HEK293 (cell line): ENCODE measurements around the gene PPIA.

Experiments used
- CTCF ChIA-PET: fragments of 350-600 bp; formaldehyde crosslinking; extraction: SDS; loops from one replicate; lab custom pipeline; 2021; ENCODE audit warnings: antibody characterized with exemption; lab: Yijun Ruan, JAX
- POLR2A ChIA-PET: fragments of 300-600 bp; formaldehyde crosslinking; extraction: SDS; loops from one replicate; lab custom pipeline; 2020; ENCODE audit warnings: antibody characterized with exemption, inconsistent platforms; lab: Yijun Ruan, JAX
- H3K27ac ChIP-seq: fragments of 200-500 bp; sonication (Bioruptor generic); 2 replicates; pipeline ENCODE4 v1.5.1; 2014; ENCODE audit warnings: low read depth, low read length, control low read depth, inconsistent platforms; ENCODE audit errors: extremely low read depth
- H3K36me3 ChIP-seq, 2 experiments: fragments of 200-500 bp in 1 of 2; sonication (Bioruptor generic) in 1 of 2; 1 replicate in 1 of 2; 2 replicates in 1 of 2; pipeline ENCODE4 v1.5.1; 2014 to 2017; ENCODE audit warnings: inconsistent platforms in 2 of 2, low read length in 2 of 2; ENCODE audit not compliant: control insufficient read depth in 2 of 2, insufficient read depth in 1 of 2
- H3K4me1 ChIP-seq: fragments of 200-500 bp; sonication (Bioruptor generic); 2 replicates; pipeline ENCODE4 v1.5.1; 2014; ENCODE audit warnings: mild to moderate bottlenecking, low read length, inconsistent platforms; ENCODE audit not compliant: control insufficient read depth, insufficient read depth
- H3K4me3 ChIP-seq: 2 replicates; pipeline ENCODE4 v1.5.1; 2011; ENCODE audit warnings: low read depth, mild to moderate bottlenecking, control low read depth, low read length, moderate library complexity
- H3K9me3 ChIP-seq: fragments of 200-500 bp; sonication (Bioruptor generic); 2 replicates; pipeline ENCODE4 v1.5.1; 2014; ENCODE audit warnings: low read depth, low read length, inconsistent platforms; ENCODE audit not compliant: control insufficient read depth, insufficient read depth
- OVOL3 ChIP-seq: fragments of 450-650 bp; formaldehyde crosslinking; IDR thresholded peaks from 2 replicates; pipeline ENCODE4 v1.5.1; 2016; ENCODE audit warnings: missing biosample characterization, missing genetic modification characterization
- PRDM10 ChIP-seq: fragments of 450-650 bp; formaldehyde crosslinking; IDR thresholded peaks from 2 replicates; pipeline ENCODE4 v1.5.1; 2016; ENCODE audit warnings: missing biosample characterization, missing genetic modification characterization
- PRDM4 ChIP-seq: fragments of 450-650 bp; formaldehyde crosslinking; IDR thresholded peaks from 2 replicates; pipeline ENCODE4 v1.5.1; 2017; ENCODE audit warnings: missing biosample characterization, missing genetic modification characterization
- REST ChIP-seq: fragments of 450-650 bp; formaldehyde crosslinking; IDR thresholded peaks from 2 replicates; pipeline ENCODE4 v1.5.1; 2016; ENCODE audit warnings: missing biosample characterization, missing genetic modification characterization
- TSHZ1 ChIP-seq: fragments of 450-650 bp; formaldehyde crosslinking; IDR thresholded peaks from 2 replicates; pipeline ENCODE4 v1.5.1; 2016; ENCODE audit warnings: missing biosample characterization, missing genetic modification characterization, borderline replicate concordance
- ZNF26 ChIP-seq: fragments of 450-650 bp; formaldehyde crosslinking; IDR thresholded peaks from 2 replicates; pipeline ENCODE4 v1.5.1; 2016; ENCODE audit warnings: missing biosample characterization, missing genetic modification characterization
- ZNF354C ChIP-seq: fragments of 450-650 bp; formaldehyde crosslinking; IDR thresholded peaks from 2 replicates; pipeline ENCODE4 v1.5.1; 2016; ENCODE audit warnings: missing biosample characterization, missing genetic modification characterization, low read depth, borderline replicate concordance
- ZNF626 ChIP-seq: fragments of 450-650 bp; sonication (Bioruptor Pico); formaldehyde crosslinking; IDR thresholded peaks from 2 replicates; pipeline ENCODE4 v1.5.1; 2018; ENCODE audit warnings: missing biosample characterization, missing genetic modification characterization, inconsistent platforms
- ZNF660 ChIP-seq: fragments of 450-650 bp; IDR thresholded peaks from 2 replicates; pipeline ENCODE4 v1.5.1; 2018; ENCODE audit warnings: missing biosample characterization, mild to moderate bottlenecking, missing genetic modification characterization
- ZNF701 ChIP-seq: fragments of 450-650 bp; formaldehyde crosslinking; IDR thresholded peaks from 2 replicates; pipeline ENCODE4 v1.5.1; 2016; ENCODE audit warnings: missing biosample characterization, missing genetic modification characterization
- ZSCAN23 ChIP-seq: fragments of 450-650 bp; formaldehyde crosslinking; IDR thresholded peaks from 2 replicates; pipeline ENCODE4 v1.5.1; 2016; ENCODE audit warnings: missing biosample characterization, missing genetic modification characterization

The PPIA gene

GRCh38 chr7:44791278-44792219 lies 4.9 kb upstream of the PPIA start (continued):
- peak; percentile 84 for TF ChIP-seq REST
- TF ChIP-seq OVOL3 (tag by site-specific recombination), result no peak

GRCh38 chr7:44793919-44794318 lies 2.6 kb upstream of the PPIA start:
- H3K4me3 ChIP-seq, result no peak overlapping the region
- TF ChIP-seq ZNF354C (no peak), ZSCAN23 (tag by site-specific recombination) (no peak), ZNF701 (tag by site-specific recombination) (no peak), PRDM4 (peak; percentile 45; the same call in 1 of the 2 replicates)
- TF ChIP-seq, all 188 proteins: peak for 1
- CTCF ChIA-PET, result no interaction called here
- H3K4me1 ChIP-seq, result 0 out of 2 replicates have a peak, but pooled peaks cover 4% of the 10 kb centered on the region
- H3K27ac ChIP-seq, result no peak overlapping the region
- H3K36me3 ChIP-seq, result peaks cover 4 to 16% of the 10 kb centered on the region in 2 experiments; a peak in 2 of 3 replicates
- POLR2A ChIA-PET, result interaction anchor here (0.8 to 1.0 kb wide), 2 partner anchors 9 to 187 kb away, joined by 3 read pairs; partner anchors contain the start of gene OGDH
- H3K9me3 ChIP-seq, result no peaks in the 10 kb centered on the region

GRCh38 chr7:44794331-44794730 lies 2.1 kb upstream of the PPIA start:
- Histone ChIP-seq H3K36me3 (peaks cover 8 to 20% of the 10 kb centered on the region in 2 experiments; a peak in 2 of 3 replicates), H3K4me3 (no peak overlapping the region), H3K27ac (no peak overlapping the region), H3K4me1 (0 out of 2 replicates have a peak, but pooled peaks cover 4% of the 10 kb centered on the region), H3K9me3 (no peaks in the 10 kb centered on the region)
- TF ChIP-seq ZNF626 (tag by site-specific recombination) (no peak), TSHZ1 (tag by site-specific recombination) (no peak), ZNF26 (tag by site-specific recombination) (no peak), ZNF660 (tag by site-specific recombination) (no peak), PRDM10 (tag by site-specific recombination) (0 out of 2 replicates have a peak, but pooled peaks have one; percentile 17)
- POLR2A ChIA-PET, result interaction anchor here (0.8 to 1.0 kb wide), 2 partner anchors 8 to 188 kb away, joined by 3 read pairs; partner anchors contain the start of gene OGDH
- CTCF ChIA-PET, result interaction anchor here (0.9 kb wide), 1 partner anchor 55 kb away, joined by 3 read pairs; no protein-coding TSS in a partner anchor
